Measurements from ENCODE around the gene KRTAP9-9.
"Not testable (repeated sequence)": the region's sequence is repeated elsewhere in the genome, so short reads cannot be mapped to it uniquely, and the experiment has no call there.

Gene KRTAP9-9

GRCh38 chr17:41255381-41256290, at the start of gene KRTAP9-9:
KRTAP9-9 (plus strand) TSS chr17:41255384.
- DNase-seq (ENCODE audit: low read depth in 2 of 2): not testable (repeated sequence)

GRCh38 chr17:41211845-41212466, 43.2 kb upstream of the KRTAP9-9 start:
- no peak for DNase-seq (ENCODE audit: low read depth in 2 of 2)

GRCh38 chr17:41212524-41213169, 42.5 kb upstream of the KRTAP9-9 start:
- DNase-seq (ENCODE audit: low read depth in 2 of 2): no peak

- no peak for DNase-seq (ENCODE audit: low read depth in 2 of 2)
Measured at GRCh38 chr17:41215681-41216080, 39.5 kb upstream of the KRTAP9-9 start.

GRCh38 chr17:41223821-41224220, 31.4 kb upstream of the KRTAP9-9 start:
- DNase-seq (ENCODE audit: low read depth in 2 of 2): no peak

GRCh38 chr17:41226051-41226450, 29.1 kb upstream of the KRTAP9-9 start:
- DNase-seq (ENCODE audit: low read depth in 2 of 2): no peak

- DNase-seq (ENCODE audit: low read depth in 2 of 2): not testable (repeated sequence)
Measured at GRCh38 chr17:41226598-41227095, 28.5 kb upstream of the KRTAP9-9 start, which contains the start of gene KRTAP9-2. KRTAP9-2 (plus strand) TSS chr17:41226648; CDS start chr17:41226655, 7 bp downstream.

- DNase-seq (ENCODE audit: low read depth in 2 of 2): no peak
Measured at GRCh38 chr17:41230094-41230493, 25.1 kb upstream of the KRTAP9-9 start.

- no peak for DNase-seq (ENCODE audit: low read depth in 2 of 2)
Measured at GRCh38 chr17:41231731-41232130, 23.5 kb upstream of the KRTAP9-9 start.

GRCh38 chr17:41232399-41233105, 22.6 kb upstream of the KRTAP9-9 start, which contains the start of gene KRTAP9-3:
KRTAP9-3 (plus strand) TSS chr17:41232449; CDS start chr17:41232502, 53 bp downstream.
- DNase-seq (ENCODE audit: low read depth in 2 of 2): not testable (repeated sequence)

- DNase-seq (ENCODE audit: low read depth in 2 of 2): not testable (repeated sequence)
Measured at GRCh38 chr17:41237116-41237515, 18.1 kb upstream of the KRTAP9-9 start.

GRCh38 chr17:41237949-41238437, 17.2 kb upstream of the KRTAP9-9 start, which contains the start of gene KRTAP9-8:
KRTAP9-8 (plus strand) TSS chr17:41237999; CDS start chr17:41238052, 53 bp downstream.
- DNase-seq (ENCODE audit: low read depth in 2 of 2): not testable (repeated sequence)

GRCh38 chr17:41246995-41247787, 8.0 kb upstream of the KRTAP9-9 start:
- DNase-seq (ENCODE audit: low read depth in 2 of 2): not testable (repeated sequence)

- DNase-seq (ENCODE audit: low read depth in 2 of 2): not testable (repeated sequence)
Measured at GRCh38 chr17:41249637-41250240, 5.4 kb upstream of the KRTAP9-9 start, which contains the start of gene KRTAP9-4. KRTAP9-4 (plus strand) TSS chr17:41249687; CDS start chr17:41249721, 34 bp downstream.

GRCh38 chr17:41251261-41251660, 3.9 kb upstream of the KRTAP9-9 start:
- no peak for DNase-seq (ENCODE audit: low read depth in 2 of 2)

GRCh38 chr17:41254861-41255260, 323 bp upstream of the KRTAP9-9 start:
- DNase-seq (ENCODE audit: low read depth in 2 of 2): no peak

GRCh38 chr17:41256291-41256685, 1.1 kb downstream of the KRTAP9-9 start:
- DNase-seq (ENCODE audit: low read depth in 2 of 2): no peak

GRCh38 chr17:41258406-41258805, 3.2 kb downstream of the KRTAP9-9 start:
- DNase-seq (ENCODE audit: low read depth in 2 of 2): no peak

GRCh38 chr17:41263212-41263611, 8.0 kb downstream of the KRTAP9-9 start:
- no peak for DNase-seq (ENCODE audit: low read depth in 2 of 2)

GRCh38 chr17:41264599-41264998, 9.4 kb downstream of the KRTAP9-9 start:
- DNase-seq (ENCODE audit: low read depth in 2 of 2): no peak

Data from stimulated activated CD4-positive, alpha-beta T cell treated with anti-CD3 and anti-CD28 coated beads, Interleukin-1b, Interleukin-23, amount 100 ng/mL, for 4 hours (primary cell).